Inferior parietal cortex (tissue), 1 donor: ENCODE measurements around the gene PRPF38B.
A peak's percentile ranks its signal among the peaks of the same experiment; 100 is the strongest.
"Not testable (repeated sequence)": the region's sequence is repeated elsewhere in the genome, so short reads cannot be mapped to it uniquely, and the experiment has no call there.

Experiments
- DNase-seq: peaks from one replicate; pipeline ENCODE4 v3.0.0-alpha.2; 2016; ENCODE audit errors: extremely low spot score

The PRPF38B gene

GRCh38 chr1:108679586-108680213 is 12.4 kb upstream of the PRPF38B start:
- DNase-seq, result no peak

GRCh38 chr1:108681701-108682100 is 10.4 kb upstream of the PRPF38B start:
- DNase-seq, result not testable (repeated sequence)

- DNase-seq, result no peak
These were observed 6.6 kb upstream of the PRPF38B start for GRCh38 chr1:108685529-108685928.

GRCh38 chr1:108686614-108687313 is 5.3 kb upstream of the PRPF38B start:
- DNase-seq, result no peak

GRCh38 chr1:108691128-108691941 is 775 bp upstream of the PRPF38B start:
- DNase-seq, result no peak

- DNase-seq, result peak; percentile 64
These were observed 880 bp downstream of the PRPF38B start for GRCh38 chr1:108692724-108693655.

- no peak for DNase-seq
These were observed 3.4 kb downstream of the PRPF38B start for GRCh38 chr1:108695535-108695934.

GRCh38 chr1:108699375-108700332 is 7.5 kb downstream of the PRPF38B start:
- DNase-seq, result no peak

- DNase-seq, result no peak
These were observed 9.2 kb downstream of the PRPF38B start for GRCh38 chr1:108701176-108701849.

GRCh38 chr1:108702109-108702508 is 10.0 kb downstream of the PRPF38B start:
- not testable (repeated sequence) for DNase-seq

- DNase-seq, result no peak
These were observed 11.8 kb downstream of the PRPF38B start for GRCh38 chr1:108703939-108704338.

GRCh38 chr1:108704496-108704895 is 12.4 kb downstream of the PRPF38B start:
- no peak for DNase-seq

GRCh38 chr1:108706643-108707042 is 14.5 kb downstream of the PRPF38B start:
- DNase-seq, result no peak

- DNase-seq, result no peak
These were observed 16.9 kb downstream of the PRPF38B start for GRCh38 chr1:108708691-108709660.

GRCh38 chr1:108712606-108713150 is 20.6 kb downstream of the PRPF38B start, which contains the start of gene FNDC7:
Gene FNDC7, plus strand, starts transcription at chr1:108712908. Its CDS starts 26 bp downstream, at chr1:108712934.
- DNase-seq, result no peak

- DNase-seq, result no peak
These were observed 23.8 kb downstream of the PRPF38B start for GRCh38 chr1:108715932-108716331.

- no peak for DNase-seq
These were observed 24.5 kb downstream of the PRPF38B start for GRCh38 chr1:108716437-108717230.
